Mesendoderm (in vitro differentiated cells): ENCODE results near the gene MVB12B.

ENCODE experiments used
- DNase-seq: peaks from one replicate; pipeline ENCODE4 v3.0.0; 2013
- H2AK5ac ChIP-seq: 2 replicates; pipeline ENCODE4 v1.6.1; 2013; ENCODE audit warnings: low read length, inconsistent platforms
- H2BK120ac ChIP-seq: 2 replicates; pipeline ENCODE4 v1.6.1; 2013; ENCODE audit warnings: low read depth, mild to moderate bottlenecking, low read length, moderate library complexity, mixed read lengths
- H2BK15ac ChIP-seq: replicated peaks from 2 replicates; pipeline ENCODE4 v1.6.1; 2013; ENCODE audit warnings: low read depth, mild to moderate bottlenecking, moderate library complexity
- H2BK5ac ChIP-seq: 2 replicates; pipeline ENCODE4 v1.6.1; 2013; ENCODE audit warnings: low read length, inconsistent platforms
- H3K18ac ChIP-seq: 2 replicates; pipeline ENCODE4 v1.6.1; 2013; ENCODE audit warnings: mild to moderate bottlenecking, low read length, mixed read lengths
- H3K23ac ChIP-seq: one replicate; pipeline ENCODE4 v1.6.1; 2013; ENCODE audit warnings: low read length
- H3K27ac ChIP-seq: 2 replicates; pipeline ENCODE4 v1.5.1; 2013; ENCODE audit warnings: low read depth, mild to moderate bottlenecking, inconsistent platforms, low read length, moderate library complexity
- H3K27me3 ChIP-seq: 2 replicates; pipeline ENCODE4 v1.6.1; 2013; ENCODE audit warnings: low read length, control low read depth, mild to moderate bottlenecking, inconsistent platforms; ENCODE audit not compliant: insufficient read depth, poor library complexity
- H3K36me3 ChIP-seq: 2 replicates; pipeline ENCODE4 v1.6.1; 2013; ENCODE audit warnings: low read length, inconsistent platforms; ENCODE audit not compliant: control insufficient read depth, insufficient read depth
- H3K4ac ChIP-seq: one replicate; pipeline ENCODE4 v1.6.1; 2013; ENCODE audit warnings: low read depth, mild to moderate bottlenecking, low read length, moderate library complexity
- H3K4me1 ChIP-seq: 2 replicates; pipeline ENCODE4 v1.6.1; 2013; ENCODE audit warnings: low read depth, low read length, inconsistent platforms; ENCODE audit not compliant: control insufficient read depth
- H3K4me2 ChIP-seq: 2 replicates; pipeline ENCODE4 v1.6.1; 2013; ENCODE audit warnings: low read length
- H3K4me3 ChIP-seq: 2 replicates; pipeline ENCODE4 v1.5.1; 2013; ENCODE audit warnings: mild to moderate bottlenecking, low read length
- H3K56ac ChIP-seq: one replicate; pipeline ENCODE4 v1.6.1; 2013; ENCODE audit warnings: low read length
- H3K79me1 ChIP-seq: 2 replicates; pipeline ENCODE4 v1.6.1; 2013; ENCODE audit warnings: low read length, inconsistent platforms
- H3K79me2 ChIP-seq: 2 replicates; pipeline ENCODE4 v1.6.1; 2013; ENCODE audit warnings: mild to moderate bottlenecking, low read length; ENCODE audit not compliant: control insufficient read depth, insufficient read depth
- H3K9ac ChIP-seq: 2 replicates; pipeline ENCODE4 v1.6.1; 2013; ENCODE audit warnings: low read length, inconsistent platforms
- H4K5ac ChIP-seq: one replicate; pipeline ENCODE4 v1.6.1; 2013; ENCODE audit warnings: low read length
- H4K8ac ChIP-seq: one replicate; pipeline ENCODE4 v1.6.1; 2013; ENCODE audit warnings: low read depth, mild to moderate bottlenecking, control low read depth, low read length, moderate library complexity
- WGBS: extraction: QIAGEN DNeasy Blood & Tissue Kit; methylation state at CpG from one replicate; pipeline ENCODE4 v1.1.7; 2013; ENCODE audit warnings: low lambda C conversion rate, missing lambda C conversion rate; ENCODE audit not compliant: insufficient coverage; ENCODE audit errors: extremely low coverage; 5-methylcytosine and 5-hydroxymethylcytosine counted together

Gene MVB12B

GRCh38 chr9:126379661-126380360 is 53.2 kb downstream of the MVB12B start:
- H2BK120ac ChIP-seq = no peak overlapping the region
- no peak for DNase-seq

GRCh38 chr9:126380447-126380846 is 53.8 kb downstream of the MVB12B start:
- Histone ChIP-seq H3K9ac (no peak overlapping the region), H2BK15ac (no peak overlapping the region), H4K8ac (no peak overlapping the region), H3K4me1 (peaks cover 5% of the 10 kb centered on the region), H3K27ac (no peak overlapping the region), H3K4me2 (no peak overlapping the region), H3K4ac (no peak overlapping the region), H3K4me3 (no peak overlapping the region), H4K5ac (no peak overlapping the region), H3K56ac (no peak overlapping the region), H2AK5ac (no peak overlapping the region), H3K23ac (no peak overlapping the region), H3K79me1 (no peaks in the 10 kb centered on the region), H3K79me2 (no peaks in the 10 kb centered on the region), H3K36me3 (no peaks in the 10 kb centered on the region), H3K18ac (no peak overlapping the region), H2BK5ac (no peak overlapping the region), H3K27me3 (no peaks in the 10 kb centered on the region), H2BK120ac (no peak overlapping the region)
- WGBS = no CpG with 5 or more reads among the region's 10 CpGs
- no peak for DNase-seq

More at GRCh38 chr9:126379661-126380360, 53.2 kb downstream of the MVB12B start:
- no peak overlapping the region for H4K5ac ChIP-seq
- no peak overlapping the region for H2BK5ac ChIP-seq
- no peak overlapping the region for H3K4me2 ChIP-seq
- no peak overlapping the region for H3K9ac ChIP-seq
- no peaks in the 10 kb centered on the region for H3K27me3 ChIP-seq
- H3K27ac ChIP-seq = no peak overlapping the region
- WGBS = no CpG with 5 or more reads among the region's 9 CpGs
- no peak overlapping the region for H2AK5ac ChIP-seq
- no peak overlapping the region for H3K23ac ChIP-seq
- H3K4ac ChIP-seq = no peak overlapping the region
- no peaks in the 10 kb centered on the region for H3K36me3 ChIP-seq
- H3K4me3 ChIP-seq = no peak overlapping the region
- peaks cover 5% of the 10 kb centered on the region for H3K4me1 ChIP-seq
- no peaks in the 10 kb centered on the region for H3K79me1 ChIP-seq
- no peak overlapping the region for H3K56ac ChIP-seq
- no peak overlapping the region for H4K8ac ChIP-seq
- H3K18ac ChIP-seq = no peak overlapping the region
- no peak overlapping the region for H2BK15ac ChIP-seq
- no peaks in the 10 kb centered on the region for H3K79me2 ChIP-seq

GRCh38 chr9:126381195-126381594 is 54.6 kb downstream of the MVB12B start:
- Histone ChIP-seq H3K27ac (no peak overlapping the region), H3K4ac (no peak overlapping the region), H3K79me1 (no peaks in the 10 kb centered on the region), H3K4me2 (no peak overlapping the region), H3K18ac (no peak overlapping the region), H3K27me3 (no peaks in the 10 kb centered on the region), H2AK5ac (no peak overlapping the region), H3K79me2 (no peaks in the 10 kb centered on the region), H3K4me3 (no peak overlapping the region), H2BK5ac (no peak overlapping the region), H3K36me3 (no peaks in the 10 kb centered on the region), H3K9ac (no peak overlapping the region), H4K8ac (no peak overlapping the region), H3K23ac (no peak overlapping the region), H3K56ac (no peak overlapping the region), H3K4me1 (peaks cover 5% of the 10 kb centered on the region), H4K5ac (no peak overlapping the region), H2BK120ac (no peak overlapping the region), H2BK15ac (no peak overlapping the region)
- DNase-seq = no peak
- no CpG with 5 or more reads among the region's 6 CpGs for WGBS

- H3K27me3 ChIP-seq = no peaks in the 10 kb centered on the region
- no peak overlapping the region for H3K4me2 ChIP-seq
- H3K36me3 ChIP-seq = no peaks in the 10 kb centered on the region
- no peaks in the 10 kb centered on the region for H3K79me2 ChIP-seq
- H3K9ac ChIP-seq = no peak overlapping the region
- no peak overlapping the region for H4K5ac ChIP-seq
- H2BK15ac ChIP-seq = no peak overlapping the region
- no peak overlapping the region for H3K23ac ChIP-seq
- H2BK120ac ChIP-seq = no peak overlapping the region
- no peak overlapping the region for H4K8ac ChIP-seq
- H3K4ac ChIP-seq = no peak overlapping the region
- H3K27ac ChIP-seq = no peak overlapping the region
- no peaks in the 10 kb centered on the region for H3K79me1 ChIP-seq
- no peak overlapping the region for H3K56ac ChIP-seq
- no peak overlapping the region for H2BK5ac ChIP-seq
- no CpG with 5 or more reads among the region's 3 CpGs for WGBS
- H3K4me1 ChIP-seq = no peaks in the 10 kb centered on the region
- no peak overlapping the region for H3K4me3 ChIP-seq
- no peak overlapping the region for H3K18ac ChIP-seq
- H2AK5ac ChIP-seq = no peak overlapping the region
- DNase-seq = no peak
Observed at GRCh38 chr9:126383406-126384046, 56.9 kb downstream of the MVB12B start.

GRCh38 chr9:126384926-126385325 is 58.3 kb downstream of the MVB12B start:
- Histone ChIP-seq H3K4me3 (no peak overlapping the region), H4K8ac (no peak overlapping the region), H3K27ac (no peak overlapping the region), H3K4me2 (no peak overlapping the region), H3K36me3 (no peaks in the 10 kb centered on the region), H3K27me3 (no peaks in the 10 kb centered on the region), H3K79me1 (no peaks in the 10 kb centered on the region), H3K4me1 (no peaks in the 10 kb centered on the region), H3K79me2 (no peaks in the 10 kb centered on the region), H3K23ac (no peak overlapping the region), H2BK15ac (no peak overlapping the region), H2BK120ac (no peak overlapping the region), H3K56ac (no peak overlapping the region), H2AK5ac (no peak overlapping the region), H4K5ac (no peak overlapping the region), H2BK5ac (no peak overlapping the region), H3K18ac (no peak overlapping the region), H3K9ac (no peak overlapping the region), H3K4ac (no peak overlapping the region)
- no CpG with 5 or more reads among the region's 7 CpGs for WGBS
- no peak for DNase-seq
